A673 (cell line): ENCODE data around the gene BTLA. TPM values are rescaled to one million over a fixed set of nuclear protein-coding genes. Genes with fewer than 3 reads are reported as not detected.

Experiments used
- BruUV-seq: library from RNA; stranded (reverse); fragments of 400-500 nt; replicated peaks from 2 replicates; lab custom pipeline; 2021; lab: Mats Ljungman, UMichigan
- CTCF ChIA-PET: fragments of 300-600 bp; sonication (Branson Sonifier 250); formaldehyde crosslinking; loops from one replicate; lab custom pipeline; 2022; ENCODE audit warnings: antibody characterized with exemption; lab: Charles Lee
- POLR2A ChIA-PET: fragments of 300-600 bp; sonication (Branson Sonifier 250); formaldehyde crosslinking; loops from one replicate; lab custom pipeline; 2022; ENCODE audit warnings: antibody characterized with exemption; ENCODE audit not compliant: low non-redundant PET; lab: Charles Lee
- DNase-seq: peaks from one replicate; pipeline ENCODE4 v3.0.0-alpha.2; 2015; ENCODE audit warnings: low spot score
- H3K27ac ChIP-seq: fragments of 200-600 bp; sonication (generic); 2 replicates; pipeline ENCODE4 v1.5.1; 2016; ENCODE audit warnings: mixed run types, low read depth, mild to moderate bottlenecking, mixed read lengths, antibody characterized with exemption, low read length; ENCODE audit not compliant: poor library complexity, severe bottlenecking
- H3K27me3 ChIP-seq: fragments of 200-600 bp; sonication (generic); replicated peaks from 2 replicates; pipeline ENCODE4 v1.6.1; 2017; ENCODE audit warnings: mixed run types, low read depth, mild to moderate bottlenecking, mixed read lengths, antibody characterized with exemption, low read length; ENCODE audit not compliant: insufficient read depth, poor library complexity
- H3K36me3 ChIP-seq: fragments of 200-600 bp; sonication (generic); 2 replicates; pipeline ENCODE4 v1.6.1; 2016; ENCODE audit warnings: mixed run types, mild to moderate bottlenecking, mixed read lengths, antibody characterized with exemption, low read length; ENCODE audit not compliant: insufficient read depth, poor library complexity, severe bottlenecking
- H3K4me1 ChIP-seq: fragments of 200-600 bp; sonication (generic); 2 replicates; pipeline ENCODE4 v1.6.1; 2017; ENCODE audit warnings: mixed run types, mild to moderate bottlenecking, mixed read lengths, antibody characterized with exemption, low read length; ENCODE audit not compliant: insufficient read depth, poor library complexity, severe bottlenecking
- H3K4me3 ChIP-seq: fragments of 200-600 bp; sonication (generic); 2 replicates; pipeline ENCODE4 v1.5.1; 2016; ENCODE audit warnings: low read depth, mixed run types, mild to moderate bottlenecking, mixed read lengths, low read length; ENCODE audit not compliant: poor library complexity, severe bottlenecking
- H3K9me3 ChIP-seq: fragments of 200-600 bp; sonication (generic); 2 replicates; pipeline ENCODE4 v1.6.1; 2016; ENCODE audit warnings: mixed run types, low read depth, mild to moderate bottlenecking, mixed read lengths, antibody characterized with exemption, low read length; ENCODE audit not compliant: poor library complexity, severe bottlenecking
- CTCF ChIP-seq: fragments of 300-800, 200-600 bp; sonication (generic); conservative IDR thresholded peaks from 2 replicates; pipeline ENCODE4 v1.5.1; 2017; ENCODE audit warnings: low read depth, mild to moderate bottlenecking, antibody characterized with exemption, low read length, moderate library complexity, mixed read lengths
- EZH2 ChIP-seq: fragments of 200-600 bp; sonication (generic); IDR thresholded peaks from 2 replicates; pipeline ENCODE4 v1.6.1; 2017; ENCODE audit warnings: borderline replicate concordance, low read depth, mild to moderate bottlenecking, mixed read lengths, antibody characterized with exemption, low read length; ENCODE audit not compliant: poor library complexity, severe bottlenecking
- intact Hi-C: fragments of 100-400 bp; cut with micrococcal nuclease; formaldehyde crosslinking; loops from one replicate; pipeline ENCODE4 v1.10.0; 2022; ENCODE audit not compliant: unreplicated experiment
- total RNA-seq: library from RNA; stranded (reverse); gene quantifications from 2 replicates; pipeline ENCODE4 v1.2.3, GENCODE V29; 2021

BTLA gene
- total RNA-seq, 1 experiment from 2014 or later, result not detected

- no TSS peak for BruUV-seq
- TF ChIP-seq CTCF, result no peak
- TF ChIP-seq EZH2, result no peak
- H3K27ac ChIP-seq, result no peak overlapping the region
- H3K4me3 ChIP-seq, result no peak overlapping the region
- no peaks in the 10 kb centered on the region for H3K36me3 ChIP-seq
- no peak for DNase-seq
- no peaks in the 10 kb centered on the region for H3K4me1 ChIP-seq
- H3K9me3 ChIP-seq, result no peaks in the 10 kb centered on the region
- CTCF ChIA-PET, result no interaction called here
- no peaks in the 10 kb centered on the region for H3K27me3 ChIP-seq
- POLR2A ChIA-PET, result no interaction called here
- intact Hi-C loops, result no loop called here
Observed at GRCh38 chr3:112486811-112487505, 12.3 kb downstream of the BTLA start.

- Histone ChIP-seq H3K9me3 (no peaks in the 10 kb centered on the region), H3K4me1 (no peaks in the 10 kb centered on the region), H3K27me3 (no peaks in the 10 kb centered on the region), H3K27ac (no peak overlapping the region), H3K36me3 (no peaks in the 10 kb centered on the region), H3K4me3 (no peak overlapping the region)
- DNase-seq, result no peak
- BruUV-seq, result no TSS peak
- ChIA-PET POLR2A (no interaction called here), CTCF (no interaction called here)
- intact Hi-C loops, result no loop called here
- TF ChIP-seq CTCF (no peak), EZH2 (no peak)
Observed at GRCh38 chr3:112484352-112484751, 14.9 kb downstream of the BTLA start.

- no peaks in the 10 kb centered on the region for H3K36me3 ChIP-seq
- no peaks in the 10 kb centered on the region for H3K9me3 ChIP-seq
- H3K4me1 ChIP-seq, result no peaks in the 10 kb centered on the region
- BruUV-seq, result no TSS peak
- intact Hi-C loops, result no loop called here
- ChIA-PET POLR2A (no interaction called here), CTCF (no interaction called here)
- no peak for DNase-seq
- H3K27me3 ChIP-seq, result no peaks in the 10 kb centered on the region
- TF ChIP-seq CTCF, result no peak
- no peak for TF ChIP-seq EZH2
- no peak overlapping the region for H3K27ac ChIP-seq
- no peak overlapping the region for H3K4me3 ChIP-seq
Observed at GRCh38 chr3:112482675-112483074, 16.6 kb downstream of the BTLA start.
